ENCODE measurements around the gene OR2Z1.
"Not testable (repeated sequence)": the region's sequence is repeated elsewhere in the genome, so short reads cannot be mapped to it uniquely, and the experiment has no call there.

DNA sequence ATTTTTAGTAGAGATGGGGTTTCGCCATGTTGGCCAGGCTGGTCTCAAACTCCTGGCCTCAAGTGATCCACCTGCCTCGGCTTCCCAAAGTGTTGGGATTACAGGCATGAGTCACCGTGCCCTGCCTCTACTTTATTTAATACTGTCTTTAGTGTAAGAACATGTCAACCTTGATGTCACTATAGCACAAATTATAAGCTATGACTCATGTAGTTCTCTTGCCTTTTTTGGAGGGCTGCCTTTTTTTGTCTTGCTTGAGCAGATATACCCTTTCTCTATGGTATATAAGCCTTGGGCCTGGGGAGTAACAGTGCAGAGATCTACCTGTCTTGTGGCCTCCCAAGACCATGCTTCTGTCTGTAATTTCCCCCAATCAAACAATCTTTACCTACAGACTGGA, 16.1 kb upstream of the OR2Z1 start:
- TF ChIP-seq, protein P1, sequence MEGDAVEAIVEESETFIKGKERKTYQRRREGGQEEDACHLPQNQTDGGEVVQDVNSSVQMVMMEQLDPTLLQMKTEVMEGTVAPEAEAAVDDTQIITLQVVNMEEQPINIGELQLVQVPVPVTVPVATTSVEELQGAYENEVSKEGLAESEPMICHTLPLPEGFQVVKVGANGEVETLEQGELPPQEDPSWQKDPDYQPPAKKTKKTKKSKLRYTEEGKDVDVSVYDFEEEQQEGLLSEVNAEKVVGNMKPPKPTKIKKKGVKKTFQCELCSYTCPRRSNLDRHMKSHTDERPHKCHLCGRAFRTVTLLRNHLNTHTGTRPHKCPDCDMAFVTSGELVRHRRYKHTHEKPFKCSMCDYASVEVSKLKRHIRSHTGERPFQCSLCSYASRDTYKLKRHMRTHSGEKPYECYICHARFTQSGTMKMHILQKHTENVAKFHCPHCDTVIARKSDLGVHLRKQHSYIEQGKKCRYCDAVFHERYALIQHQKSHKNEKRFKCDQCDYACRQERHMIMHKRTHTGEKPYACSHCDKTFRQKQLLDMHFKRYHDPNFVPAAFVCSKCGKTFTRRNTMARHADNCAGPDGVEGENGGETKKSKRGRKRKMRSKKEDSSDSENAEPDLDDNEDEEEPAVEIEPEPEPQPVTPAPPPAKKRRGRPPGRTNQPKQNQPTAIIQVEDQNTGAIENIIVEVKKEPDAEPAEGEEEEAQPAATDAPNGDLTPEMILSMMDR (conservative IDR thresholded peaks at IDR 0.05; ENCODE audit: low read depth, low read length), result not testable (repeated sequence)
- not testable (repeated sequence) for TF ChIP-seq EZH2 (IDR thresholded peaks at IDR 0.05; ENCODE audit: borderline replicate concordance, low read depth, low read length, poor library complexity, severe bottlenecking)

Data from A673 (cell line).